GM12878 (cell line): ENCODE measurements around the gene JPH4.
A peak's percentile ranks its signal among the peaks of the same experiment; 100 is the strongest.

Experiments used
- ATF3 ChIP-seq: IDR thresholded peaks from 2 replicates; pipeline ENCODE4 v1.6.1; 2011; ENCODE audit warnings: low read depth, mild to moderate bottlenecking, low read length, moderate library complexity, borderline replicate concordance; ENCODE audit errors: extremely low read depth
- CHD2 ChIP-seq: IDR thresholded peaks from 2 replicates; pipeline ENCODE4 v1.6.1; 2011; ENCODE audit warnings: low read depth, low read length, improper control_type of control experiment, borderline replicate concordance
- CTCF ChIP-seq, 3 experiments: IDR thresholded peaks in 2 of 3; conservative IDR thresholded peaks in 1 of 3; 2 replicates each; pipeline ENCODE4 v1.5.1; 2011; ENCODE audit warnings: low read depth in 3 of 3, low read length in 3 of 3, mild to moderate bottlenecking in 3 of 3, control low read depth in 2 of 3, moderate library complexity in 2 of 3, inconsistent platforms in 1 of 3, mixed read lengths in 1 of 3; ENCODE audit not compliant: control insufficient read depth in 2 of 3, insufficient read depth in 1 of 3; ENCODE audit errors: extremely low read depth in 1 of 3
- ETV6 ChIP-seq, 2 experiments: fragments of 450-650 bp in 1 of 2; IDR thresholded peaks in 1 of 2; conservative IDR thresholded peaks in 1 of 2; 2 replicates each; pipeline ENCODE4 v1.6.1; 2014; ENCODE audit warnings: antibody characterized with exemption in 1 of 2, borderline replicate concordance in 1 of 2, low read depth in 1 of 2, mild to moderate bottlenecking in 1 of 2, moderate library complexity in 1 of 2
- KDM1A ChIP-seq: fragments of 200-600 bp; sonication (generic); IDR thresholded peaks from 2 replicates; pipeline ENCODE4 v1.6.1; 2016; ENCODE audit warnings: borderline replicate concordance
- POLR2A ChIP-seq: IDR thresholded peaks from 2 replicates; pipeline ENCODE4 v1.6.1; 2011; ENCODE audit warnings: low read depth, mild to moderate bottlenecking, low read length

GRCh38 chr14:23566778-23567185 is 11.8 kb downstream of the JPH4 start:
- TF ChIP-seq CHD2, result no peak
- TF ChIP-seq ETV6 (conservative IDR thresholded peaks at IDR 0.05 in 1 of 2, IDR thresholded peaks at IDR 0.05 in 1 of 2; ENCODE audit: borderline replicate concordance in 1 of 2, low read depth in 1 of 2), result no peak
- no peak for TF ChIP-seq ATF3
- no peak; the same call in 1 of the 2 replicates for TF ChIP-seq POLR2A
- no peak for TF ChIP-seq KDM1A
- 0 out of 6 replicates have a peak, but pooled peaks of 1 of the 3 experiments have one; percentile 6 for TF ChIP-seq CTCF (IDR thresholded peaks at IDR 0.05 in 2 of 3, conservative IDR thresholded peaks at IDR 0.05 in 1 of 3; ENCODE audit: control insufficient read depth in 2 of 3, extremely low read depth in 1 of 3, insufficient read depth in 1 of 3, low read depth in 3 of 3, low read length in 3 of 3)
